ENCODE results near the gene SMG6. TPM values are rescaled to one million over a fixed set of nuclear protein-coding genes. Genes with fewer than 3 reads are reported as not detected.
A peak's percentile ranks its signal among the peaks of the same experiment; 100 is the strongest.

The SMG6 gene
- polyA plus RNA-seq, 6 donors from 2014 or later, result 0.23 to 5.3 (median 2.6) TPM

GRCh38 chr17:2191785-2192184 is 111.8 kb downstream of the SMG6 start:
- H3K27ac Mint-ChIP-seq, result no peak overlapping the region
- H3K36me3 Mint-ChIP-seq, result peaks cover 25% of the 10 kb centered on the region in 2 donors
- DNase-seq (no peak), ATAC-seq (ENCODE audit: low read depth in 2 of 2) (no peak)
- no peaks in the 10 kb centered on the region for H3K27me3 Mint-ChIP-seq
- peaks cover 9 to 17% (median 17%) of the 10 kb centered on the region in 3 donors for H3K4me1 Mint-ChIP-seq
- no peak overlapping the region for H3K4me3 Mint-ChIP-seq
- no peaks in the 10 kb centered on the region for H3K9me3 Mint-ChIP-seq

- H3K36me3 Mint-ChIP-seq, result peaks cover 25 to 31% of the 10 kb centered on the region in 2 donors
- DNase-seq, result no peak
- H3K27ac Mint-ChIP-seq, result no peak overlapping the region
- H3K27me3 Mint-ChIP-seq, result no peaks in the 10 kb centered on the region
- no peaks in the 10 kb centered on the region for H3K9me3 Mint-ChIP-seq
- ATAC-seq (ENCODE audit: low read depth in 2 of 2), result no peak
- H3K4me1 Mint-ChIP-seq, result peaks cover 9 to 17% (median 17%) of the 10 kb centered on the region in 3 donors
- H3K4me3 Mint-ChIP-seq, result no peak overlapping the region
These were observed 112.4 kb downstream of the SMG6 start for GRCh38 chr17:2191227-2191626.

- Mint-ChIP-seq H3K36me3 (peaks cover 25 to 43% of the 10 kb centered on the region in 2 donors), H3K27ac (peak overlapping the region in 1 of 6 donors; percentile 70), H3K9me3 (no peaks in the 10 kb centered on the region), H3K27me3 (no peaks in the 10 kb centered on the region), H3K4me1 (peaks cover 8 to 17% (median 17%) of the 10 kb centered on the region in 3 donors), H3K4me3 (no peak overlapping the region)
- ATAC-seq (ENCODE audit: low read depth in 2 of 2), result no peak
- no peak for DNase-seq
These were observed 113.6 kb downstream of the SMG6 start for GRCh38 chr17:2190014-2190413.

- H3K27me3 Mint-ChIP-seq, result no peaks in the 10 kb centered on the region
- DNase-seq (no peak), ATAC-seq (ENCODE audit: low read depth in 2 of 2) (no peak)
- H3K36me3 Mint-ChIP-seq, result peaks cover 20 to 39% of the 10 kb centered on the region in 2 donors
- H3K4me3 Mint-ChIP-seq, result no peak overlapping the region
- peaks cover 8 to 17% (median 17%) of the 10 kb centered on the region in 3 donors for H3K4me1 Mint-ChIP-seq
- peak overlapping the region in 1 of 6 donors; percentile 60 for H3K27ac Mint-ChIP-seq
- H3K9me3 Mint-ChIP-seq, result no peaks in the 10 kb centered on the region
These were observed 114.5 kb downstream of the SMG6 start for GRCh38 chr17:2188971-2189630.

GRCh38 chr17:2187758-2188157 is 115.8 kb downstream of the SMG6 start:
- ATAC-seq (ENCODE audit: low read depth in 2 of 2), result no peak
- Mint-ChIP-seq H3K4me1 (peaks cover 6 to 10% (median 9%) of the 10 kb centered on the region in 3 donors), H3K9me3 (no peaks in the 10 kb centered on the region), H3K36me3 (peaks cover 18 to 41% of the 10 kb centered on the region in 2 donors), H3K4me3 (no peak overlapping the region), H3K27me3 (no peaks in the 10 kb centered on the region), H3K27ac (peak overlapping the region in 3 of 6 donors; percentile 48 to 58 (median 51))
- no peak for DNase-seq

GRCh38 chr17:2186937-2187336 is 116.6 kb downstream of the SMG6 start:
- Mint-ChIP-seq H3K36me3 (peaks cover 18 to 49% of the 10 kb centered on the region in 2 donors), H3K4me3 (no peak overlapping the region), H3K27me3 (no peaks in the 10 kb centered on the region), H3K9me3 (no peaks in the 10 kb centered on the region), H3K27ac (peak overlapping the region in 1 of 6 donors; percentile 21), H3K4me1 (peaks cover 0 to 2% (median under 1%) of the 10 kb centered on the region in 3 donors)
- ATAC-seq (ENCODE audit: low read depth in 2 of 2), result no peak
- DNase-seq, result no peak

- peaks cover 0 to 3% (median 0%) of the 10 kb centered on the region in 3 donors for H3K4me1 Mint-ChIP-seq
- H3K27me3 Mint-ChIP-seq, result no peaks in the 10 kb centered on the region
- no peaks in the 10 kb centered on the region for H3K9me3 Mint-ChIP-seq
- ATAC-seq (ENCODE audit: low read depth in 2 of 2) (no peak), DNase-seq (no peak)
- no peak overlapping the region for H3K27ac Mint-ChIP-seq
- peaks cover 24 to 56% of the 10 kb centered on the region in 2 donors for H3K36me3 Mint-ChIP-seq
- peak overlapping the region in 1 of 8 donors; percentile 57 for H3K4me3 Mint-ChIP-seq
These were observed 118.3 kb downstream of the SMG6 start for GRCh38 chr17:2184993-2185931.

- Mint-ChIP-seq H3K36me3 (peaks cover 27 to 59% of the 10 kb centered on the region in 2 donors), H3K27ac (peak overlapping the region in 2 of 6 donors; percentile 38 to 68), H3K27me3 (no peaks in the 10 kb centered on the region), H3K9me3 (no peaks in the 10 kb centered on the region), H3K4me3 (no peak overlapping the region), H3K4me1 (peaks cover 0 to 6% (median 0%) of the 10 kb centered on the region in 3 donors)
- no peak for ATAC-seq (ENCODE audit: low read depth in 2 of 2)
- no peak for DNase-seq
These were observed 120.2 kb downstream of the SMG6 start for GRCh38 chr17:2183346-2183745.

- no peaks in the 10 kb centered on the region for H3K9me3 Mint-ChIP-seq
- peaks cover 0 to 6% (median 0%) of the 10 kb centered on the region in 3 donors for H3K4me1 Mint-ChIP-seq
- no peak for DNase-seq
- H3K27ac Mint-ChIP-seq, result peak overlapping the region in 1 of 6 donors; percentile 22
- ATAC-seq (ENCODE audit: low read depth in 2 of 2), result no peak
- no peaks in the 10 kb centered on the region for H3K27me3 Mint-ChIP-seq
- no peak overlapping the region for H3K4me3 Mint-ChIP-seq
- peaks cover 15 to 59% of the 10 kb centered on the region in 2 donors for H3K36me3 Mint-ChIP-seq
These were observed 121.6 kb downstream of the SMG6 start for GRCh38 chr17:2181897-2182448.

GRCh38 chr17:2181206-2181896 is 122.2 kb downstream of the SMG6 start:
- no peak overlapping the region for H3K4me3 Mint-ChIP-seq

GRCh38 chr17:2180768-2181167 is 122.8 kb downstream of the SMG6 start:
- no peaks in the 10 kb centered on the region for H3K27me3 Mint-ChIP-seq
- H3K36me3 Mint-ChIP-seq, result peaks cover 13 to 49% of the 10 kb centered on the region in 2 donors
- ATAC-seq (ENCODE audit: low read depth in 2 of 2) (no peak), DNase-seq (no peak)
- no peak overlapping the region for H3K27ac Mint-ChIP-seq
- peaks cover 0 to 6% (median 0%) of the 10 kb centered on the region in 3 donors for H3K4me1 Mint-ChIP-seq
- H3K9me3 Mint-ChIP-seq, result no peaks in the 10 kb centered on the region
- no peak overlapping the region for H3K4me3 Mint-ChIP-seq

More at GRCh38 chr17:2181206-2181896, 122.2 kb downstream of the SMG6 start:
- no peaks in the 10 kb centered on the region for H3K27me3 Mint-ChIP-seq
- H3K9me3 Mint-ChIP-seq, result no peaks in the 10 kb centered on the region
- H3K27ac Mint-ChIP-seq, result peak overlapping the region in 1 of 6 donors; percentile 22
- ATAC-seq (ENCODE audit: low read depth in 2 of 2), result no peak
- peaks cover 13 to 55% of the 10 kb centered on the region in 2 donors for H3K36me3 Mint-ChIP-seq
- DNase-seq, result no peak
- H3K4me1 Mint-ChIP-seq, result peaks cover 0 to 6% (median 0%) of the 10 kb centered on the region in 3 donors

- DNase-seq (no peak), ATAC-seq (ENCODE audit: low read depth in 2 of 2) (no peak)
- Mint-ChIP-seq H3K4me1 (peaks cover 0 to 6% (median 0%) of the 10 kb centered on the region in 3 donors), H3K36me3 (peaks cover 16 to 49% of the 10 kb centered on the region in 2 donors), H3K27ac (peak overlapping the region in 2 of 6 donors; percentile 31 to 63), H3K9me3 (no peaks in the 10 kb centered on the region), H3K27me3 (no peaks in the 10 kb centered on the region), H3K4me3 (no peak overlapping the region)
These were observed 123.8 kb downstream of the SMG6 start for GRCh38 chr17:2179615-2180295.

All from naive B cell (primary cell).